Neutrophil (primary cell): Measurements from ENCODE around the gene MDM4.
A peak's percentile ranks its signal among the peaks of the same experiment; 100 is the strongest.

ENCODE experiments used
- H3K27ac ChIP-seq: fragments of 200-600 bp; sonication (generic); 2 replicates; pipeline ENCODE4 v1.5.1; 2016; ENCODE audit warnings: mild to moderate bottlenecking, moderate library complexity
- H3K27me3 ChIP-seq: fragments of 200-600 bp; sonication (generic); 2 replicates; pipeline ENCODE4 v1.6.0; 2016; ENCODE audit warnings: mild to moderate bottlenecking
- H3K36me3 ChIP-seq: fragments of 200-600 bp; sonication (generic); 2 replicates; pipeline ENCODE4 v1.5.1; 2017
- H3K4me1 ChIP-seq, 2 experiments: fragments of 200-600 bp in 1 of 2; sonication (generic) in 1 of 2; 1 replicate in 1 of 2; 2 replicates in 1 of 2; pipeline versions ENCODE4 v1.5.1 to v1.6.1; 2013 to 2016; ENCODE audit warnings: low read depth in 1 of 2, low read length in 1 of 2, mild to moderate bottlenecking in 1 of 2, moderate library complexity in 1 of 2; ENCODE audit not compliant: control insufficient read depth in 1 of 2, insufficient read depth in 1 of 2
- H3K4me3 ChIP-seq, 2 experiments: fragments of 200-600 bp in 1 of 2; sonication (generic) in 1 of 2; 1 replicate in 1 of 2; 2 replicates in 1 of 2; pipeline ENCODE4 v1.5.1; 2013 to 2016; ENCODE audit warnings: low read depth in 1 of 2, low read length in 1 of 2, mild to moderate bottlenecking in 1 of 2, moderate library complexity in 1 of 2
- H3K9me3 ChIP-seq: fragments of 200-600 bp; sonication (generic); 2 replicates; pipeline ENCODE4 v1.5.1; 2016
- CTCF ChIP-seq: fragments of 200-600 bp; sonication (generic); IDR thresholded peaks from 2 replicates; pipeline ENCODE4 v1.5.1; 2016; ENCODE audit warnings: antibody characterized with exemption

Gene MDM4

GRCh38 chr1:204544321-204544720 lies 28.1 kb downstream of the MDM4 start:
- peak overlapping the region; percentile 11 for H3K27ac ChIP-seq
- no peaks in the 10 kb centered on the region for H3K4me1 ChIP-seq
- H3K4me3 ChIP-seq: no peak overlapping the region
- H3K9me3 ChIP-seq: no peaks in the 10 kb centered on the region
- H3K36me3 ChIP-seq: peaks cover 100% of the 10 kb centered on the region
- no peaks in the 10 kb centered on the region for H3K27me3 ChIP-seq
- TF ChIP-seq CTCF: no peak

GRCh38 chr1:204545202-204545601 lies 29.0 kb downstream of the MDM4 start:
- peak overlapping the region; percentile 12 for H3K27ac ChIP-seq
- peaks cover 100% of the 10 kb centered on the region for H3K36me3 ChIP-seq
- no peaks in the 10 kb centered on the region for H3K4me1 ChIP-seq
- no peak overlapping the region for H3K4me3 ChIP-seq
- H3K27me3 ChIP-seq: no peaks in the 10 kb centered on the region
- no peaks in the 10 kb centered on the region for H3K9me3 ChIP-seq
- TF ChIP-seq CTCF: no peak

- H3K9me3 ChIP-seq: no peaks in the 10 kb centered on the region
- no peak overlapping the region for H3K4me3 ChIP-seq
- peaks cover 100% of the 10 kb centered on the region for H3K36me3 ChIP-seq
- H3K4me1 ChIP-seq: no peaks in the 10 kb centered on the region
- no peaks in the 10 kb centered on the region for H3K27me3 ChIP-seq
- no peak for TF ChIP-seq CTCF
- H3K27ac ChIP-seq: peak overlapping the region; percentile 34
Measured at GRCh38 chr1:204545881-204546280, 29.7 kb downstream of the MDM4 start.

GRCh38 chr1:204548265-204548664 lies 32.1 kb downstream of the MDM4 start:
- Histone ChIP-seq H3K27me3 (no peaks in the 10 kb centered on the region), H3K36me3 (peaks cover 99% of the 10 kb centered on the region), H3K9me3 (no peaks in the 10 kb centered on the region), H3K4me3 (no peak overlapping the region), H3K27ac (no peak overlapping the region), H3K4me1 (no peaks in the 10 kb centered on the region)
- TF ChIP-seq CTCF: no peak

GRCh38 chr1:204549313-204549712 lies 33.1 kb downstream of the MDM4 start:
- H3K4me3 ChIP-seq: no peak overlapping the region
- TF ChIP-seq CTCF: no peak
- H3K27me3 ChIP-seq: no peaks in the 10 kb centered on the region
- H3K9me3 ChIP-seq: no peaks in the 10 kb centered on the region
- H3K36me3 ChIP-seq: peaks cover 99% of the 10 kb centered on the region
- H3K4me1 ChIP-seq: no peaks in the 10 kb centered on the region
- H3K27ac ChIP-seq: no peak overlapping the region

GRCh38 chr1:204550926-204551325 lies 34.7 kb downstream of the MDM4 start:
- peaks cover 97% of the 10 kb centered on the region for H3K36me3 ChIP-seq
- no peaks in the 10 kb centered on the region for H3K4me1 ChIP-seq
- no peak overlapping the region for H3K4me3 ChIP-seq
- TF ChIP-seq CTCF: no peak
- H3K27me3 ChIP-seq: no peaks in the 10 kb centered on the region
- no peaks in the 10 kb centered on the region for H3K9me3 ChIP-seq
- H3K27ac ChIP-seq: no peak overlapping the region
